Epidermal melanocyte (primary cell): Measurements from ENCODE around the gene TNFRSF14.

Source experiments
- DNase-seq: peaks from one replicate; pipeline ENCODE4 v3.0.0; 2011; ENCODE audit warnings: low spot score; ENCODE audit not compliant: insufficient read length

Gene TNFRSF14

DNA sequence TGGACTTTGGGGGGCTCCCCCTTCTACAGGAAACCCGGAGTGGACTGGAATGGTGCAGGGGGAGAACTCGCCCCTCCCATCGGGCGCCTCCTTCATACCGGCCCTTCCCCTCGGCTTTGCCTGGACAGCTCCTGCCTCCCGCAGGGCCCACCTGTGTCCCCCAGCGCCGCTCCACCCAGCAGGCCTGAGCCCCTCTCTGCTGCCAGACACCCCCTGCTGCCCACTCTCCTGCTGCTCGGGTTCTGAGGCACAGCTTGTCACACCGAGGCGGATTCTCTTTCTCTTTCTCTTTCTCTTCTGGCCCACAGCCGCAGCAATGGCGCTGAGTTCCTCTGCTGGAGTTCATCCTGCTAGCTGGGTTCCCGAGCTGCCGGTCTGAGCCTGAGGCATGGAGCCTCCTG, at the start of gene TNFRSF14:
Gene TNFRSF14, plus strand, starts transcription at position 95 of the 401 bp plus-strand sequence. Its CDS starts 294 bp downstream, at position 389.
- DNase-seq: no peak

DNA sequence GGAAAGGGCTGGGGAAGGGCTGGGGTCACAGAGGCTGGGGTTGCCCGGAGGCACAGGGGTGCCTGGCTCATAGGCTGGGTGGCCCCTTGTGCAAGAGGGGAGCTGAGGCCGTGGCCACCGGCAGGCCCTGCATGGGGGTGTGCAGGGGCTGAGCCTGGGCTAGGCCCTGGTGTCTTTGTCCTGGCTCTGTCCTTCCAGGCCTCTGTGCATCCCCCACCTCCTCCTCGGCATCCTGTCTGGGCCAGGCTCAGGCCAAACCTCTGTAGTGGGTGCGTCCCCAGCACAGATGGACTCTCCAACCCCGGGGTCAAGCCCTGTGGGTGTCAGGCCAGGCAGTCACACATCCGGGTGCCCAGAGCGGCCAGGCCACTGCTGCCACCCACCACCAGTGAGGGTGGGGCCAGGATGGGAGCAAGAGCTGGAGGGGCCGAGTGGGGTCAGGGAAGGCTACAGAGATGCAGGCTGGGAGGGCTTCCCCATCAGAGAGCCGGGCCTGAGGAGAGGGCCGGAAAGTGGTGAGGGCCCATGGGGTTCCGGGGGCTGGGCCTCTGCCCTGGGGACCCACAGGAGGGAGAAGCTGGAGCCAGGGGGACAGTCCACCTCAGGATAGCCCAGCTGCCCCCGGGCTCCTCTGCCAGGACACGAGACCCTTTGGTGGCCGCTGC, 49.1 kb upstream of the TNFRSF14 start:
- no peak for DNase-seq

DNA sequence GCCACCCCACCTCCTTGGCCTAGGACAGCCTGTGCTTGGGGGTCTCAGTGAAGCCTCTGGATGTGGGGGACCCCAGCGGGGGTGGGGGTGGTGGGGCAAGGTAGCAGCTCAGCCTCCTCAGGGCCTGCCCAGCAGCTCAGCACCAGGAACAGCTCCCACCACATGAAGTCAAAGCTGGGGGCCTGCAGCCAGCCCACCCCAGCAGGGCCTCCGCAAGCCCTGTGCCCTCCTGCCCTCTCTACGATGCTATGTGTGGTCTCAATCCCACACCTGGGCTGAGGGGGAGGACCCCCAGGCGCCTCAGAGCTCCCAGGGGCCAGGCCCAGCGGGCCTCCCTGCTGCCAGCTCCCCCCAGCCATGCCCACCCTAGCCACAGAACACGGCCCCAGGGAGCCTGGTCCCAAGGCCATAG, 48.4 kb upstream of the TNFRSF14 start:
- DNase-seq: no peak

DNA sequence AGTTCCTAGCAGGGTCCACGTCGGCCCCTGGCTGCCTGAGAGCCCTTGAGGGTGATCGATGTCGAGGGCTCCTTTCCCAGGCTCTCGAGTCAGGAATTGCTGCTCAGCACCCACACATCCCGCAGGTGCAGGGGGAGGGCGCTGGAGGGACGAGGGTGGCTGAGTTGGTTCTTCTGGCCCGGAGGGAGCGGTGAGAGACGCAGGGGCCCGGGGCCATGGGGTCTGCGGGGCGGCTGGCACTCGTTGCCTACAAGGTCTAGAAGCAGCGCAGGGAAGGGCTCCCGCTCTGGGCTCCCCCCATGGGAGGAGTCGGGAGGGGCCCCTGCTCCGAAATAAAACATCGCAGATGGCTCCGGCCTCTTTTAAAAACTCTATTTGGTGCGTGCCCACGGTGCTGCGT, 48.0 kb upstream of the TNFRSF14 start:
- no peak for DNase-seq

DNA sequence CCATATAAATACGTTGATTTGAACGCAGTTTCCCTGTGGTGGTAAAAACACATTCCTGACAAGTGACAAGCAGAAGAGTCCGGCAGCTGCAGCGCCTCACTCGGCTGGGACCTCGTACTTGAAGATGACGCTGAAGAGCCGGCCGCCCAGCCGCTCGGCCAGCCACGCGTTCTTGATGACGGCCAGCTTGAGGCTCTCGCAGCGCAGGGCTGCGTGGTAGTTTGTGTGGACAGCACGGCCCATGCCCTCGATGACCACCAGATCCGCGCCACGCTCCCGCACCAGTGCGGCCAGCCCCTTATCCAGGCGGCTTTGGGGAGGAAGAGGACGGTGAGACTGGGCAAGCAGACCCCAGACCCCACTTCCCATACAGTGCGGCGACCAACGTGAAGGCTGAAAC, 47.4 kb upstream of the TNFRSF14 start:
- DNase-seq: no peak

DNA sequence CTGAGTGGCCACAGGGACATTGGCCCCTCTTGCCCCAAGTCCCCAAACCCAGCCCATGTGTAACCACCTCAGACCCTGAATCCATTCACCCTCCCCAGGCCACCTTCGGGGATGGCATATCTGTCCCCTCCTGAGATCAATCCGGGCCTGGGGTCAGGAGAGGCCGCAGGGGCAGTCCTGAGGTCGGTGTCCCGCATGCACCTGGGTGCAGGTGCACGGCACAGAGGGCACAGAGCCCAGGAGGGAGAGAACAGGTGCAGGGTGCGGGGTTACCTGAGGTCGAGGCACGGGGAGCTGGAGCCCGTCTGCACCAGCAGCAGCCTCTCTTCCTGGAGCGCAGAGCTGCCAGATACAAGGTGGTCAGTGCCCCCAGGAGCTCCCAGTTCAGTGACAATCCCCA, 46.6 kb upstream of the TNFRSF14 start:
- no peak for DNase-seq

DNA sequence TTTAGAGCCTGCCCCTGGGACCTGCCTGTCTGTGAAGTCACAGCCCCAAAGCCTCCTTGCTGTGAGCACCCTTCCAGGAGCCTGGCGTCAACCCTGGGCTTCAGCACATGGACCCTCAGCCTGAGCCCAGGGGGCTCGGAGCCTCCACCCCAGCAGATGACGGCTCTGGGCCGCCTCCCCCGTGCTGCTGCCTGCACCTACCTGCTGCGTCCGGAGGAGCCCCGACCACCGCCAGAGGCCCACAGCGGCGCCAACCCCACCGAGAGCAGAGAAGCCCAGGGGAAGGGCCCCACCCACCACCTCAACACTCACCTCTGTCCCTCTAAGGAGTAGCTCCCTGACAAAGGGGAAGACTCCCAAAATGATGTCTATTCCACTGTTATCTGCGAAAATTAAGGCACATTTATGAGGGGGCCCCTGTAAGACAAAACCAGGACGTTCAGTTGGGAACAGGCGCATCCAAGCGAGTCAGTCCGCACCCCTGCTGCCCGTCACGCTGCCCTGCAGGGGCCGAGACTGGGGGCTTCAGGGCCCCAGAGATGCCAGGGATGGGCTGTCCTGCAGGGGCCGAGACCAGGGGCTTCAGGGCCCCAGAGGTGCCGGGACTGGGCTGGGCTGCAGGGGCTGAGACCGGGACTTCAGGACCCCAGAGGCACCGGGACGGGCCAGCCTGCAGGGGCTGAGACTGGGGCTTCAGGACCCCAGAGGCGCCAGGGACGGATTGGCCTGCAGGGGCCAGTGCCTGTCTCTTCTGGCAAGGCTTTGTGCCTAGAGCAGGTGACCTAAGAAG, 45.6 kb upstream of the TNFRSF14 start:
- no peak for DNase-seq

DNA sequence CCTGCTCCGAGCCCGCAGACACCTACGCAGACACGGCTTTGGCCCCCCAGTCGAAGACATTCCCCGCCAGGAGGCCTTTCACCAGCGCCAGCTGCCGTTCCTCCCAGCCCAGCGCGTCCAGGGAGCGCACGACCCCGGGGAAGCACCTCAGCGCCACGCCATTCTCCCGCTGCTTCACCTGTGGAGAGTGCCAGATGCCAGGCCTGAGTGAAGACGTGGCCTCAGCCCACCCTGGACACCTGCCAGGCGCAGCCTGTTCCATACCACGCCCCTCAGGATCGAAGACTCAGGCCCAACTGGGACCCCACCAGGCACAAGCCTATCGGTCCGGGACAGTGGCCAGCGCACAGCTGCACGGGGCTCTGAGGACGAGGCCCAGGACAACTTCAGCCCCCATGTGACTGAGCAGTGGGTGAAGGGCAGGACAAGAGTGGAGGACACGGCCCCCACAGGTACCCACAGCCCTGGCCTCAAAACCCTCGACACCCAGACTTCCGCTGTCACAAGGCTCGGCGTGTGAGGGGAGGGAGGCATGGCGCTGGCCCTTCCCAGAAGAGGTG, 43.2 kb upstream of the TNFRSF14 start:
- DNase-seq: no peak

DNA sequence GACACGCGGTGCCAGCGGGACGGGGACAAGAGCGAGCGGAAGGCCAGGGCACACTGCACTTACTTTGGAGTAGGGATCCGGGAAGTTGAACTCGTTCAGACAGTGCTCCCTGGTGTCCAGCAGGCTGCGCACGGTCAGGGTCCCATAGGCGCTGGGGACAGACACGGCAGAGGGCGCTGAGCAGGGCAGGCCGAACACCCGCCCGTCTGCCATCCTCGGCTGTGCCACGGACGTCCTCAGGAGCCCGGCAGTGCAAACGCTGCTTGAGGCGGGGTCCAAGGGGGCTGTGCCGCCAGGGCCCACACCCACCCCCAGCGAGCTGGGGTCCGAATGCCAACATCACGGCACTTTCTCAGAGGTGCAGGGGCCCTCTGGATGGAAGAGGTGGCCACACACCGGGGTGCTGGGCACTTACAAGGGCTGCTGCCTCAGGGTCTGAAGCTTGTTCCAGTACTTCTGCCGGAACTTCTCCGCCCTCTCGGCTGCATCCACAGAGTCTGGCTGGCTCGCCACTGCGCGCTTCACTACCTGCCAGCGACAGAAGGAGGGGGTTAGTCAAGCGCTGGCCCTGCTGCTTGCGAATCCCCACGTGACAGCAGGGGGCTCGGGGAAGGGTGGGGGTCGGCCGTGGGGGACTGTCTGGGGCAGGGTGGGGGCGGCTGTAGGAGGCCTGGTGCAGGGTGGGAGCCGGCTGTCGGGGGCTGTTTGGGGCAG, 42.1 kb upstream of the TNFRSF14 start:
- no peak for DNase-seq

DNA sequence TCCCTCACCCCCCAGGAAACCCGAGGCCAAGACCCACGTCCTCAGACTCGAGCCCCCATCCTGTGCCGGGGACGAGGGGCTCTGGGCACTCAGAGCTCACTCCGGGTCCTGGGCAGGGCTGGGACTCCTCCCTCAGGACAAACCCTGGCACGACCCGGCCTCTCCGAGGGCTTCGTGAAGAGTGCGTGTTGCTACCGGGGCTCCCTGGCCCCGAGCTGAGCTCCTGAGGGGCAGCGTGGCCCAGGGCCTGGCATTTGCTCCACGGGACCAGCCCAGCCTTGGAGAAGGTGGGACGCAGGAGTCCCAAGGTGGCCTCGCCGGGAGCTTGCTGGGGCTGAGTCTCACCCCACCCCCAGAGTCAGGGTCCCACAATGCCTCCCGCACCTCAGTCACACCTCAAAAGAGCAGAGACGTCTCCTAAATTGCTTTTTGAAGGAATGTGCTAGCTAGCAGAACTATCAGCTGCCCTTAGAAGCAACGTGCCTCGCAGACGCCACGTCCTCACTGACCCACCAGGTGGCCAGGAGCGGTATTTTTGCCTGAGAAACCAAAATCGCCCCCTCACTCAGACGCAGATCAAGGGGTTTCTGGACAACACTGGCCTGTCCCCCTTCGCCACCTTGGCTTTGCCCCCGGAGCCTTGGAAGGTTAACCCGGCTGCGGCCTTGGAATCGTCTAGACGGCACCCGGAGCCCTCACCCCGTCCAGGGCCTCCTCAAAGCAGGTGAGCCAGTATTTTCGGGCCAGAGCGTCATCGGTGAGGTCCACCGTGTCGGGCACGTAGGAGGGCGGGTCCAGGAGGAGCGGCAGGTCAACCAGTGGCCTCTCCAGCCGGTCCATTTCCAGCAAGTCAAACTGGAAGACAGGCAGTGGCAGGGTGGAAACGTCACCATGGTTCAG, 41.1 kb upstream of the TNFRSF14 start:
- DNase-seq: no peak

DNA sequence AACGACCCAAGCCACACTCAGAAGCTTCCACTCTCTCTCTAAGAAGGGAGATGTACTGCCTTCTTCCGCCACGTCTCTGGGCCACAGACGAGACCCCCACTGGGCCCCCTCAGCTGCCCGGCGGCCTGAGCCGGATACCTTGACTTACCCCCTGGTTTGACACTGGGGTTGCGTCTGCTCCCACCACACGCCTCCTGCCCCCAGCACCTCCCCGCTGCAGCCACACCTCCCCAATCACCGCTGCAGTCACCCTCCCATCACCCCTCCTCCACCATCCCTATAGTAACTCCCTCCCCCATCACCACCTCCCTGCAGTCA, 40.4 kb upstream of the TNFRSF14 start:
- no peak for DNase-seq

DNA sequence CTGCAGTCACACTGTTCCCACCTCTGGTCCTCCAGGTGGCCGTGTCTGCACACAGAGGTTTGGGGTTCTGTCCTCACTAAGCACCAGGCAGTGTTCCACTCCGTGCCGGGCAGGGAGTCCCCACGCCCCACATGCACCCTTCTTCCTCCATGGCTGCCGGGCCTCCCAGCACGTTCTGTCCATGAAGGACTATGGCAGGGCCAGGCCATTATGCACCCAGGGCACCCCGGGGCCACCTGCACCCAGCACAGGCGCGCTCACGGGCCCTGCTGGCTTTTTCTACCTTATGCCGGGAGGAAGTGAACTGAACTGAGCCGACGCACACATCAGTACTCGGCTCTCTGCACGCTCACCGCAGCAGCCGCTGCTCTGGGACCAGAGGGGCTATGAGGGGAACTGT, 40.0 kb upstream of the TNFRSF14 start:
- DNase-seq: no peak

DNA sequence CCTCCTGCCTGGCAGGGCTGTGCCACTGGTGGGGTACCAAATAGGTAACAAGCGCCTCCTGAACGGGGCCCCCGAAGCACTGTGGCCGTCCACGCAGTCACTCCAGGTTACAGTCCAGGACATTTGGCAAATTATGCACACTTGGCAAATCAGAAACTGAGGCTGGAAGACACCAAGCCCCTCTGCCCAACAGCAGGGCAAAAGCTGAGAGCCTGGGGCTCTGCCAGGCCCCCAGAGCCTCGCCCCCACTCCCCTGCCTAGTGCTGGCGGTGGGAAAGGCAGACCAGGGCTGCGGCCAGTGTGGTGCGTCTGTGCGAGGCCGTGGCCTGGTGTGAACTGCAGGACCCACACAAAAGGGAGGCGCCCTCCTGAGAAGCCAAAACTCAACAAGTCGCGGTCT, 39.2 kb upstream of the TNFRSF14 start:
- DNase-seq: no peak

DNA sequence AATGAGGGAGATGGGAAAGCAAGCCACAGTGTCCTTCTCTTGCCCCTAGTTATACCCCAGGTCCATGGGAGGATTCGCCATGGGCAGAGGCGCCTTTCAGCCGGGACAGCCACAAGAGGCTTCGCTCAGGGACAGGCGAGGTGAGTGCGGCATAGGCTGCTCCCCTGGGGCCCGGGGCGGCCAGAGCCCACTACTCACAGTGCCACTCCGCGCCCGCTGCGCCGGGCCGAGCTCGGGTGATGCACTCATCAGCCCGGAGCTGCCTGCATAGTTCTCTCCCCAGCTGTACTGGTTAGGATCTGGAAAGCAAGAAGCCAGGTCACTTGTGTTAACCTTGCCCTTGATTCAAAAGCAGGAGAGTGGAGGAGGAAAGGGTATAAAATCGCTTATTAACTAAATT, 38.2 kb upstream of the TNFRSF14 start:
- DNase-seq: no peak

DNA sequence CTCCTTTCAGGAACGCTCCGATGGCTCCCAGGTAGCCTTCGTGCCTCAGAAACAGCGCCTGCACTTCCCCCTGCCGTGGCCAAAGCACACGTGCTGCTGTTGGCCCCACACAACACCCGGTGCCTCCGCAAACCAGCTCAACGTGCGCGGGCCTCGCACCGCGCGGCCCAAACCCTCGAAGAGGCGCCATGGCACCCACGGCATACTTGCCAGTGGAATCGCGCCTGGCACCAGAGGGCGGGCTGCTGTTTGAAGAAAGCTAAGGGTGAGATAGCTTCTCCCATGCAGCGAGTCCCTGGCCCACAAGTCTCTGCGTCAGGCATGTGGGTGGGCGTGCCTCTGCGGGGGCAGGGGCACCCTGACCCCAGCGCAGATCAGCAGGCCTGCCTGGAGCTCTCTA, 37.6 kb upstream of the TNFRSF14 start:
- no peak for DNase-seq

DNA sequence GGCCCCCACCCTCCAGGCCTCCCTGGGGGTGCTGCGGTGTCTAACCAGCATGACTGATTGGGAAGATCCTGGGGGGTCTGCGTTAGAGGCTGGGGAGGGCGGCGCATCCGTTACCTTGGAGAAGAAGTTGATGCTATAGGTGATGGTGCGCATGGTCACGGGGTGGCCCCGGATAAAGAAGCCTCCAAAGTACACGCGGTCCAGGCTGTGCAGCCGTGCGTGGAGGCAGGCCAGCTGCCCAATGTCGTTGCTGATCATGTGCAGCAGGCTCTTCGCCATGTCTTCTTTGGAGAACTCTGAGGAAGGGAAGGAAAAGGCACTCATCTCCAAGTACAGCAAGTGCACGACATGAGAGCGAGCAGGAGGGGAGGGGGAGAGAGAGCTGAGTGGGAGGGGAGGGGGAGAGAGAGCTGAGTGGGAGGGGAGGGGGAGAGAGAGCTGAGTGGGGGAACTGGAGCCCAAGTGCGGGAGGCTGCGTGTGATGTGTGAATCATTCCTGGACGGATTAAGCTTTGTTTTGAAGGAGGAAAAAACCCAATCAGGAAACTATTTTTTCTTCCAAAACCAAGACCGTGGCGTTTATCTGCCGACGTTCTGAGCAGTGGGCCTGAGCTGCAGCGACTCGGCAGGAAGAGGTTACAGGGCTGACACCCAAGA, 37.0 kb upstream of the TNFRSF14 start:
- no peak for DNase-seq

DNA sequence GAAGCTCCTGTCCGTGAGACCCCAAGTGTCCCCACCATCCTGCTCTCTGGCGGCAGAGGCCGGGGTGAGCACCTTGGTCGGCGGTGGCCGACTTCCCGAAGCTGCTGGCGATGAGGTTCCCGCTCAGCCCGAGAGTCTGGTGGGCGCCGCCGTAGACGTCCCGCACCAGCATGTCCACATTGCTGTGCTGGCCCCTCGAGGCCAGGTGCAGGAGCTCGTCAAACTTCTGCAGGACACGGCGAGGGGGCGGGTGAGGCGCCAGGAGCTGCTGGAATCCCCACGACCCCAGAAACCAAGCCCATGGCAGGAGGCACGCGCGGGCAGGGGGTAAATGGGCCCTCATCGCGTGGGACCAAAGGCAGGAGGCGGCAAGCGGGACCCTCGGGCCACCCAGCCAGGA, 36.4 kb upstream of the TNFRSF14 start:
- DNase-seq: no peak

DNA sequence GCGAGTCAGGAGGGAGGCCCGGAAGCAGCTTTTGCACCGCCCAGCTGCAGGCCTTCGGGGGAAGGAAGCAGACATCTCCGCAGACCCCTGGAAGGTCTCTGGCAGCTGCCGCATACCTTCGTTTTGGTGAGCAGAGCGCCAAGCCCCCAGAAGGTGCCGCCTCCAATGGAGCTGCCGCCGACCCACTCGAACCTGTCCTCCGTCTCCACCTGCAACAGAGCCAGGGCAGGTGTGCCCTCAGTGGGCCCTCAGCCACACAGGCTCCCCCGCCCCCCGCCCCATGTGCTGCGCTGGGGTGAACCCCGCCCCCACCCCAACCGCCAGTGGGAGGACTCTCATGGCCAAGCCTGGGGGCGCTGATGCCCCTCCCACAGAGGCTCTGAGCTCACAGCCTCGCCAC, 36.0 kb upstream of the TNFRSF14 start:
- DNase-seq: no peak

DNA sequence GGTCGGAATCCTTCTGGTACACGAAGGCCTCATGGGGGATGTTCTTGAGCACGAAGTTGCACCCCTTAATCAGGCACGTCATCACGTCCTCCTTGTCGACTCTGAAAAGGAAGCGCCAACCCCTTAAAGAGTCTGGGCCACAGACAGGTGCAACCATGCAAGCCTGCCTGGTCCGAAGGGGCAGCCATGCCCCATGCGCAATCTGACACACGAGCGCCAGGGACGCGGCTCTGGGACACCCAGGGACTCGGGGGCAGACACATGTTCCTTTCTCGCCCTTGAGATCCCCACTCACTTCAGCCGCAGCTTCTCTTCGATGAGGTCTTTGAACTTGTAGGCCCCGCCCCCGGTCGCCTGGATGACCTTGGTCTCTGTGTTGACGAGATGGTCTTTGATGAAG, 35.4 kb upstream of the TNFRSF14 start:
- no peak for DNase-seq

DNA sequence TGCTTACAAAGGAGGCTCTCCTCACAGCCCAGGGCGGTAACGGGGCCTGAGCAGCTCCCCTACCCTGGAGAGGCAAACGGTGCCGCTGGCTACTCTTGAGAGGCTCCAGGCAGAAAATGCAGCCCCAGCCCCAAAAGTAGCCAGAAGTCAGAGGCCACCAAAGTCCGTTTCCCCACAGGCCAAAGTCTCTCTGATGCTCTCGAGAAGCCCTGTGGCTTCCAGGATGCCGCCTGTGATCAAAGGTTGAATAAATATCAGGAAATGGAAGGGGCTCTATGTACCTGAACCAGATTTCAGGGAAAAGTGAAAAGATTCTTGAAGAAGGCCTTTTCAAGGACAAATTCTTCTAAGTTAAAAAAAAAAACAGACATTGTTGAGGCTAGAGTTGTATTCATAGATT, 33.9 kb upstream of the TNFRSF14 start:
- DNase-seq: no peak
